RWPE1 (cell line): ENCODE measurements around the gene PURA.
"Not testable (repeated sequence)": the region's sequence is repeated elsewhere in the genome, so short reads cannot be mapped to it uniquely, and the experiment has no call there.

Experiments used
- CTCF ChIA-PET: fragments of 350-600 bp; sonication (Branson Sonifier 250); formaldehyde crosslinking; extraction: SDS; loops from one replicate; lab custom pipeline; 2021; lab: Yijun Ruan, JAX
- POLR2A ChIA-PET: fragments of 400-600 bp; formaldehyde crosslinking; extraction: SDS; loops from one replicate; lab custom pipeline; 2020; ENCODE audit warnings: antibody characterized with exemption; ENCODE audit not compliant: low non-redundant PET; lab: Yijun Ruan, JAX
- DNase-seq: peaks from one replicate; pipeline ENCODE4 v3.0.0; 2012; ENCODE audit warnings: low spot score
- H3K27ac ChIP-seq: fragments of 450-650 bp; 2 replicates; pipeline ENCODE4 v1.5.1; 2017
- TF ChIP-seq, protein P1 (sequence below): fragments of 450-650 bp; conservative IDR thresholded peaks from 2 replicates; pipeline ENCODE4 v1.5.1; 2017; ENCODE audit warnings: low read depth, mild to moderate bottlenecking

Gene PURA

DNA sequence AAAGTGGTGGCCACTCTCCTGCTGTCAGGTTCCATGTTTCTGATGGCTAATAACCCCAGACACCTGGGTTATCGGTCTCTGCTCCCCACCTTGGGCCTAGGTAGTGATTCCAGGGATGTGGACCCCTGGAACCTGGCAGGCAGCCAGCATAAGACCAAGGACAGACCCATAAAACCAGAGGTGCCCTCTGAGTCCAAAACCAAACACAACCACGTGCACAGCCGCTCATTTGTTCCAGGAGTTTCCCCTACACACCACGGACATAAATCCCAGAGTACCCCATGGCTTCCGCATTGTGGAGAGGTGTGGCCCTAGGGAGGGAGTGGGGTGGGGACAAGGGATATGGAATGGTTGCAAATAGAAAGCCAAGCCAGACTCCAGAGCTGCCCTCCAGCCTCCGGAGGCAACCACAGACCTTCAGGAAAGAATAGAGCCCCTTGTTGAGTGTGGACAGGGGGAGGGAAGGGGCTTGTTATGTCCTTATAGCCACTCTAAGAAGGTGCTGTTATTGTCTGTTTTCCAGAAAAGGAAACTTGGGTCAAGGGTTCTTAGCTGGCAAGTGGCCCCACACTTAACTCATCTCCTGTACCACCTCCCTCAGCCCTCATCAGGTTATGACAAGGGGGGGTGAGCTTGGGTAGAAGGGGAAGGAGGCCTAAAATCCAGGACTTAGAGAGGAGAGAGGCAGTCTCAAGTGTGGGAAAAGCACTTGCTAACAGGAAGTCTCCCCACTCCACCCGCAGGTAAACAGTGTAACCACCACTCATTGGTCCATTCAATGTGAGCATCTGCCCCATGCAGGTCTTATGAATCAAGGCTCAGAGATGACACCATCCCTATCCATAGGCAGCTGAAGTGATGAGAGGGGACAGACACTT is 37.5 kb downstream of the PURA start:
- TF ChIP-seq, protein P1, sequence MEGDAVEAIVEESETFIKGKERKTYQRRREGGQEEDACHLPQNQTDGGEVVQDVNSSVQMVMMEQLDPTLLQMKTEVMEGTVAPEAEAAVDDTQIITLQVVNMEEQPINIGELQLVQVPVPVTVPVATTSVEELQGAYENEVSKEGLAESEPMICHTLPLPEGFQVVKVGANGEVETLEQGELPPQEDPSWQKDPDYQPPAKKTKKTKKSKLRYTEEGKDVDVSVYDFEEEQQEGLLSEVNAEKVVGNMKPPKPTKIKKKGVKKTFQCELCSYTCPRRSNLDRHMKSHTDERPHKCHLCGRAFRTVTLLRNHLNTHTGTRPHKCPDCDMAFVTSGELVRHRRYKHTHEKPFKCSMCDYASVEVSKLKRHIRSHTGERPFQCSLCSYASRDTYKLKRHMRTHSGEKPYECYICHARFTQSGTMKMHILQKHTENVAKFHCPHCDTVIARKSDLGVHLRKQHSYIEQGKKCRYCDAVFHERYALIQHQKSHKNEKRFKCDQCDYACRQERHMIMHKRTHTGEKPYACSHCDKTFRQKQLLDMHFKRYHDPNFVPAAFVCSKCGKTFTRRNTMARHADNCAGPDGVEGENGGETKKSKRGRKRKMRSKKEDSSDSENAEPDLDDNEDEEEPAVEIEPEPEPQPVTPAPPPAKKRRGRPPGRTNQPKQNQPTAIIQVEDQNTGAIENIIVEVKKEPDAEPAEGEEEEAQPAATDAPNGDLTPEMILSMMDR: no peak
- CTCF ChIA-PET: interaction anchor here (0.6 kb wide), 3 partner anchors 52 to 298 kb away, joined by 3 read pairs; no protein-coding TSS in a partner anchor
- POLR2A ChIA-PET: no interaction called here
- no peak for DNase-seq
- no peak overlapping the region for H3K27ac ChIP-seq

GRCh38 chr5:140152022-140152999 is 38.4 kb downstream of the PURA start:
- no peak for DNase-seq
- CTCF ChIA-PET: interaction anchor here (0.5 to 3.4 kb wide), 6 partner anchors 67 to 425 kb away, joined by 3 to 18 read pairs (median 3); no protein-coding TSS in a partner anchor
- no peak overlapping the region for H3K27ac ChIP-seq
- TF ChIP-seq, protein P1: no peak
- POLR2A ChIA-PET: no interaction called here

GRCh38 chr5:140153255-140153654 is 39.3 kb downstream of the PURA start:
- H3K27ac ChIP-seq: no peak overlapping the region
- DNase-seq: no peak
- POLR2A ChIA-PET: no interaction called here
- CTCF ChIA-PET: interaction anchor here (0.7 to 4.9 kb wide), 5 partner anchors 18 to 199 kb away, joined by 3 to 26 read pairs (median 3); no protein-coding TSS in a partner anchor
- TF ChIP-seq, protein P1: no peak

DNA sequence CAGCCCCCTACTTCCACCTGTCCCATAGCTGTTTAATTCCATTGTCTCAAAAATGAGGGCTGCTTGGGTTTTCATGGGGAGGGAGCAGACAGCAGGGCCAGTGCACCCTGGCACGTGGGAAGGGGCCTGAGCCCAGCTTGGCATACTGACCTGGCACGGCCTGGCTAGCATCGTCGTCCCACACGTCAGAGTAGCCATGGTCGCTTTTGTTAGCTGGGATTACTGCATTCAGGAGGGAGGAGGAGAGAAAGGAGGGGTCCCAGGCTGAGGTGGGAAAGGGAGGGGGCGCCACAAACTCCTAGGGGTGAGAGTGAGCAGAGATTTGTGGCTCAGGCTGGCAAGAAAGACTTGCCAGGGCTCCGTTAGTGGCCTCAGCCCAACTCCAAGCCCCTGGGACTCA is 40.0 kb downstream of the PURA start:
- no peak overlapping the region for H3K27ac ChIP-seq
- TF ChIP-seq, protein P1: no peak
- no peak for DNase-seq
- POLR2A ChIA-PET: no interaction called here
- CTCF ChIA-PET: interaction anchor here (0.6 to 4.9 kb wide), 7 partner anchors 9 to 367 kb away, joined by 3 to 26 read pairs (median 4); no protein-coding TSS in a partner anchor

DNA sequence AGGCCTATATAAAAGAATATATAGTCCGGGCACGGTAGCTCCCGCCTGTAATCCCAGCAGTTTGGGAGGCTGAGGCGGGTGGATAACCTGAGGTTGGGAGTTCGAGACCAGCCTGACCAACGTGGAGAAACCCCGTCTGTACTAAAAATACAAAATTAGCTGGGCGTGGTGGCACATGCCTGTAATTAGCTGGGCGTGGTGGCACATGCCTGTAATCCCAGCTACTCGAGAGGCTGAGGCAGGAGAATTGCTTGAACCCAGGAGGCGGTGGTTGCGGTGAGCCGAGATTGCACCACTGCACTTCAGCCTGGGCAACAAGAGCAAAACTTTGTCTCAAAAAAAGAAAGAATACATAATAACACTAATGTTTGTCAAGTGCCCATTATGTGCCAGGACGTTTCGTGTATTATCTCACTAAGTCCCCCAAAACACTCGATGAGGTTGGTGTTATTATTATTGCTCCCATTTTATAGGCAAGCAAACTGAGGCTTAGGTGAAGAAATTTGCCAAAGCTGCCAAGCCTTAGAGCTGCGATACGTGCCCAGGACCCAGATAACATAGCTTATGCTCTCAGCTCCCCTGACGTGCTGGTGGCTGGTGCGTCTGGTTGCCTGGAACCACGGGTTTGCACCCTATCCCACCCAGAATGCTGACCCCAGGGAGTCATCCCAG is 40.9 kb downstream of the PURA start:
- CTCF ChIA-PET: interaction anchor here (0.6 to 4.9 kb wide), 7 partner anchors 8 to 368 kb away, joined by 3 to 26 read pairs (median 4); no protein-coding TSS in a partner anchor
- H3K27ac ChIP-seq, DNase-seq, POLR2A ChIA-PET: not testable (repeated sequence)

DNA sequence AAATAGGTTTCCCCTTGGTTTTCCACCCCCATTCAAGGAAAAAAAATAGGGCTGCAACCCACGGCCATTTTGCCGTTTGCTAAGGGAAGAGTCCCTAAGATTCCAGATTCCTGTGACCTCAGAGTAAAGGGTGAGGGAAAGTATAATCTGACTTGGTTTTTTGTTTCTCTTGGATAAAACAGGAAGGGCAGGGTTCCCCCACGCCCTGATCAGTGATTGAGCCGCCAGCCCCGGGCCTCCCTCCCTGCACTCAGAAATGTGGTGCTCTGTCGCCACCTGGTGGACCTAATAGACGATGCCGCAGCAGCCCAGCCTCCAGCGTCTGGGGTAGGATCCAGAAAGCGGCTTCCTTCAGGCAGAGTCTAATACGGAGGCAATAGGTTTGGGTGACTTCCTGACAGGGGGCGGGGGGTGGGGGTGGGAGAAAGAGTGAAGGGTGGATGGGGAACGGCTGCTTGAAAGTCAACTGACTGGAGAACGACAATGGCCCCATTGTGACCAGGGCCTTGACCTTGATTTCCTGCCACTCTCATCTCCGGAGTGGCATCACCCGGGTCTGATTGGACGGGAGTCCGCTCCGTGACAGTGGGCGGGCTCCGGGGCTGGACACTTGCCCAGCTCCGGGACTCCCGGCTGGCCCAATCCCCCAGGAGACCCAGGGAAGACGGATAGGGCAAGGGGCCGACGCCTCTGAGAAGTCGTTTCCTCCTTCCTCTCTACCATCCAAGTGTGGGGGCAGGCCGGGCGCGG is 43.3 kb downstream of the PURA start:
- DNase-seq: peak; percentile 96
- ChIA-PET CTCF (interaction anchor here (0.6 to 4.9 kb wide), 5 partner anchors 12 to 86 kb away, joined by 3 to 26 read pairs (median 5); no protein-coding TSS in a partner anchor), POLR2A (no interaction called here)
- no peak overlapping the region for H3K27ac ChIP-seq
- TF ChIP-seq, protein P1: peak; percentile 94
